ENCODE data around the gene KLKB1. TPM values are rescaled to one million over a fixed set of nuclear protein-coding genes. Genes with fewer than 3 reads are reported as not detected.

Gene KLKB1
- total and polyA plus RNA-seq, 2 donors (not counting 1 experiment from before 2014, with no cell fraction given): 0.44 to 1.0 TPM

DNA sequence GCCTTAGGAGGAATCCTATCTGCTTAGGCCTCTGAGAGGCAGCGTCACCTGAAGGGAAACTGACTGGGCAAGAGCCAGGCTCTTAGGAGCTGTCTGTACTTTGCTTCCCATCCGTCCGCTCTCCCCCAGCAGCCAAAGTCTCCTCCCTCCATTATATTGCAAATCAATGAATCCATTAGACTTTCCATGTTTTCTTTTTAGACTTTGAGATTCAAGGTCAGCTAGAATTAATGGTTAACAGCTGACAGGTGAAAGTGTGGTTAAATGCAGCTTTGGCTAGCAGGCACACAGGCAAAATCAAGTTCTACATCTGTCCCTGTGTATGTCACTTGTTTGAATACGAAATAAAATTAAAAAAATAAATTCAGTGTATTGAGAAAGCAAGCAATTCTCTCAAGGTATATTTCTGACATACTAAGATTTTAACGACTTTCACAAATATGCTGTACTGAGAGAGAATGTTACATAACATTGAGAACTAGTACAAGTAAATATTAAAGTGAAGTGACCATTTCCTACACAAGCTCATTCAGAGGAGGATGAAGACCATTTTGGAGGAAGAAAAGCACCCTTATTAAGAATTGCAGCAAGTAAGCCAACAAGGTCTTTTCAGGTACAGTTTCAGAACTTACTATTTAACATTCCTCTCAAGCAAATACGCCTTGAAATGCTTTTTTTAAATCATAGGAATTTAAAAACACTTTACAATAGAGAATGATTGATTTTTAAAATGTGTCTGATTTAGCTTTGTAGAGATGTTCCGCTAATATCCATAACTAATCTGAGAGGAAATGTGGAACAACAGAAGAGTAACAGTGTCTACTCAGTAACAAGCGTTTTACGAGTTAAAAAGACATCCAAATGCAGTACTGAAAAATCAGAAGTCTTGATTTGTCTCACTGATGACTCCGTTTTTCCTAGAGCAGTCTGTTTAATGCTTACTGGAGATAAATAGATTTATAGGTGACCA, 38.7 kb downstream of the KLKB1 start, which contains the start of gene F11:
TSS of gene F11 (plus strand) at position 507 of the 970 bp plus-strand sequence. CDS start 948 bp downstream, outside the sequence.
- TF ChIP-seq, protein P1, sequence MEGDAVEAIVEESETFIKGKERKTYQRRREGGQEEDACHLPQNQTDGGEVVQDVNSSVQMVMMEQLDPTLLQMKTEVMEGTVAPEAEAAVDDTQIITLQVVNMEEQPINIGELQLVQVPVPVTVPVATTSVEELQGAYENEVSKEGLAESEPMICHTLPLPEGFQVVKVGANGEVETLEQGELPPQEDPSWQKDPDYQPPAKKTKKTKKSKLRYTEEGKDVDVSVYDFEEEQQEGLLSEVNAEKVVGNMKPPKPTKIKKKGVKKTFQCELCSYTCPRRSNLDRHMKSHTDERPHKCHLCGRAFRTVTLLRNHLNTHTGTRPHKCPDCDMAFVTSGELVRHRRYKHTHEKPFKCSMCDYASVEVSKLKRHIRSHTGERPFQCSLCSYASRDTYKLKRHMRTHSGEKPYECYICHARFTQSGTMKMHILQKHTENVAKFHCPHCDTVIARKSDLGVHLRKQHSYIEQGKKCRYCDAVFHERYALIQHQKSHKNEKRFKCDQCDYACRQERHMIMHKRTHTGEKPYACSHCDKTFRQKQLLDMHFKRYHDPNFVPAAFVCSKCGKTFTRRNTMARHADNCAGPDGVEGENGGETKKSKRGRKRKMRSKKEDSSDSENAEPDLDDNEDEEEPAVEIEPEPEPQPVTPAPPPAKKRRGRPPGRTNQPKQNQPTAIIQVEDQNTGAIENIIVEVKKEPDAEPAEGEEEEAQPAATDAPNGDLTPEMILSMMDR (IDR thresholded peaks at IDR 0.05): no peak
- TF ChIP-seq EZH2 (IDR thresholded peaks at IDR 0.05; ENCODE audit: borderline replicate concordance, insufficient read depth, low read depth, low read length, poor library complexity, severe bottlenecking): no peak
- H3K4me2 ChIP-seq (replicated peaks; ENCODE audit: low read depth, low read length, poor library complexity, severe bottlenecking): no peak within 1 kb of the TSS

More for the DNA sequence above, 38.7 kb downstream of the KLKB1 start, which contains the start of gene F11:
- peaks cover 17% of the 10 kb centered on the region for H3K27me3 Mint-ChIP-seq
- no peak within 1 kb of the TSS for H3K27ac Mint-ChIP-seq
- no peaks in the 10 kb centered on the region for H3K4me1 Mint-ChIP-seq
- Histone ChIP-seq H3K79me2 (ENCODE audit: control insufficient read depth, insufficient read depth, low read length) (no peaks in the 10 kb centered on the region), H3K9me3 (ENCODE audit: control extremely low read depth in 1 of 3, control insufficient read depth in 2 of 3, insufficient read depth in 1 of 3, low read length in 2 of 3) (no peaks in the 10 kb centered on the region), H3K4me1 (ENCODE audit: control insufficient read depth in 2 of 2, insufficient read depth in 2 of 2, low read length in 2 of 2) (no peaks in the 10 kb centered on the region), H2AFZ (ENCODE audit: insufficient read depth, low read depth, low read length, poor library complexity, severe bottlenecking) (no peak within 1 kb of the TSS), H3K36me3 (replicated peaks in 1 of 2; ENCODE audit: control extremely low read depth in 1 of 2, control insufficient read depth in 1 of 2, extremely low read depth in 1 of 2, insufficient read depth in 2 of 2, low read length in 1 of 2) (no peaks in the 10 kb centered on the region), H3K27ac (ENCODE audit: low read length in 2 of 2) (no peak within 1 kb of the TSS), H3K27me3 (replicated peaks in 1 of 4; ENCODE audit: control extremely low read depth in 1 of 4, control insufficient read depth in 3 of 4, insufficient read depth in 4 of 4, low read length in 3 of 4) (peaks cover 0 to 4% (median 0%) of the 10 kb centered on the region in 4 experiments), H3K4me3 (ENCODE audit: control extremely low read depth in 1 of 5, extremely low read depth in 1 of 5, insufficient read depth in 1 of 5, low read depth in 2 of 5, low read length in 4 of 5) (no peak within 1 kb of the TSS), H4K20me1 (ENCODE audit: control insufficient read depth, insufficient read depth, low read length, poor library complexity, severe bottlenecking) (no peaks in the 10 kb centered on the region), H3K9ac (ENCODE audit: low read length) (no peak within 1 kb of the TSS)
- no peak for ATAC-seq (ENCODE audit: low read depth)
- no peaks in the 10 kb centered on the region for H3K9me3 Mint-ChIP-seq (ENCODE audit: insufficient read depth)
- WGBS (ENCODE audit: insufficient coverage): 86% methylated on average over 4 of the region's 10 CpGs
- H3K4me3 Mint-ChIP-seq: no peak within 1 kb of the TSS
- ChIA-PET POLR2A (no interaction called here), CTCF (no interaction called here)
- no peak for DNase-seq
- intact Hi-C loops (cut with micrococcal nuclease): no loop called here

Data from B cell (primary cell).